ENCODE data around the gene SH3RF3.

SH3RF3 gene

DNA sequence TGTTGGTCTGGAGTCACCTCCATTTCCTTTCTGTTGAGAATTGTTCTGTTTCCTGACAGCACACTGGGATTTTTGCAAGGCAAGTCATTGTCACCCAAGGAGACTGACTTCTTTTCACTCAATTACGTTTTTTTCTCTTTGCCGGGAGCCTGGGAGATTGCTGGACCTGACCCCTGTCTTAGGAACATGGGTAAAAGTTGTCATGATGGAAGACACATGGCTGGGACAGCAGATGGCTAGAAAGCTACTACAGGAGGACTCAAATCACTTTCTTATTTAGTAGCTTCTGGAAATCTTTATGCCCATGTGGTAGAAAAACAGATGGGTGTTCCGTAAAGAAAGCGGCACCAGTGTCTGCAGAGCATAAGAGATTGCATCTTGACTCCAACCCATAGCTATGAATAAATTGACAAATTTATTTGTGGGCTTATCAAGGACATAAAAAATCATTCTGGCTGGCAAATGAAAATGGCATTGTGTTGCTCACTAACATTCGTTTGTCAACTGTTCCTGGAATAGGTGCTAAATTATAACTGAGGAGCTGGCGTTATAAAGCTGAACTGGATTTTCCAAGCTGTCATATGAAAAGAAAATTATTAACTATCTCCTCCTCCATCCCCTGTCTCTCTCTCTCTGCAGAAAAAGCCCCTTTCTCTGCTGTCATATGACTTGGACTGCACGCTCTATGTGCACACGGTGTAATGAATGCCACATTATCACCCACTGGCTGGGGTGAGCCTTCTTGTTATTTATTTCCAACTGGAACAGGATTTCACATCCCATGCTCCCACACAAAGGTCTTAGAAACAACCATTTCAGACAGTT is 159.8 kb downstream of the SH3RF3 start:
- no peak for DNase-seq (ENCODE audit: low read depth)

DNA sequence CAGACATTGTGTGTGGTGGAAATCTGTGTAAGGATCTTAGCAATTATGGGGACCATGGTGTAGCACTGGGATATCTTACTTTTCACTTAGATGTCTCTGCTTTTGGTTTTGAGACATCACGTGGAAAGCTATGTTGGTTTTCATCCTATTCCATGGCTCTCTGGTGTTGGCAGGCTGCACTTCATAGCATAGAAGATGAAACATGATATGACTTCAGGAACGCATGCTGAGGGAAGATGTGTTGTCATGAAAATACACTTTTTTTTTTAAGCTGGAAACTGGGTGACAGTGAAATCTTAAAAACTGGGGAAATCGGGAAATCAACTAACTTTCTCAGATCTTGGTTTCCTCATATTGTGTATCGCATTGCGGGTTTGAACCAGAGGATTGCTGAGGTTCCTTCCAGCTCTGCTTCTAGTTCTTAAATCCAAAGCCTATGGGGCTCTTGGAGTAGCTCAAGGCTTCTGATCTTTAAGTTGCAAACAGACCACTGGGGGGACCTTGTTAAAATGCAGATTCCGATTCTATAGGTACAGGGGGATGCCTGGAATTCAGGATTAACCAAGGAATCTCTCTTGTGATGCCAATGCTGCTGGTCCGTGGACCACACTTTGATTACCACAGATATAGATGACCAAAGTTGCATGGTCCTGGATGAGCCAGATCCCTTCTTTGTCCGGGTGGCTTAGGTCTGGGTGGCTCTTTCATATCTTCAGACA is 160.7 kb downstream of the SH3RF3 start:
- DNase-seq (ENCODE audit: low read depth) = no peak

DNA sequence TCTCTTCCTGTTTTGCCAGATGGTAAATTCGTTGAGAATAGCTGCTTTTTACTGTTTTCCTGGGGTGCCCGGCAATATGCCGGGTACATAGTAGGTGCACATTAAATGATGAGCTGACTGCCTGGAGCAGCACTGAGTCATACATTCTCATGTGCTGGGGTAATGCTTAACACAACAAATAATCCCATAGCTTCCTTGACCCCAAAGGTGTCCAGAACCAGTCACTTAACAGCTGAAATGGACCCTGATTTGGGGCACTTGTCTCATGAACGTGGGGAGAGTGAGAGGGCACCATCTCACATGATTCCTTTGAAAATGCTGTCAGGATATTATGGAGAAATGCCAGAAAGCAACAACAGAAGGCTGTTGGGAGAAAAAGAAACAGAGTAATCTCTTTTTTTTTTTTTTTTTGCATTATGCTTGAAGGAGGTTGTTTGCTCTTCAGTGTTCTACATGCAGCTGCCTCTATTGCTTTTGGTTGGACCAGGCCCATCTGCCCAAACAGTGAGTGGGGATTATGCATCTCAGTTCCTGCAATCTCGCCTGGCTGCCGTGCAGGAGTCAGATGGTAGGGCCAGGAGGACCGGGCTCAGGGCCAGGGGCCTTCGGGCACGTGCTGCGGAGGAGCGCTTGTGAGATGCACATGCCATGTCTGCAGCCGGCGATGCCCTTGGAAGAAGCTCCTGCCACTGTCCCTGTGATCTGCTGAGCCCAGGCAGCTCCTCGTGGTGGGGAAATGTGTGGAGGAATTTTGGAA is 162.1 kb downstream of the SH3RF3 start:
- no peak for DNase-seq (ENCODE audit: low read depth)

DNA sequence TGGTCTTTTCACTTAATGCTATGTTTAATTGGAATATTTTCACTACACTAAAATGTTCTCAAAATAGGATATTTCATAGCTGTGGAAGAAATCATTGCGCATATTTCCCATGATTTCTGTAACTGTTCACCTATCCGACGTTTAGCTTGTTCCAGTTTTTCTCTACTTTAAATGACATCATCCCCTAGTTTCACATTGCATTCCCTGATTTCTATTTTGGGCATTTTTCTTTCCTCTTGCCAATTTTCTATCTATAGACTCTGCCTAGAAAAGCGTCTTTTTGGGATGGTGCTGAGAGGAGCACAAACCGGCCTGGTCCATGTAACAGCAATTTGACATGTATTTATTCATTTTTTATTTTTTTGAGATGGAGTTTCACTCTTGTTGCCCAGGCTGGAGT is 163.4 kb downstream of the SH3RF3 start:
- no peak for DNase-seq (ENCODE audit: low read depth)

DNA sequence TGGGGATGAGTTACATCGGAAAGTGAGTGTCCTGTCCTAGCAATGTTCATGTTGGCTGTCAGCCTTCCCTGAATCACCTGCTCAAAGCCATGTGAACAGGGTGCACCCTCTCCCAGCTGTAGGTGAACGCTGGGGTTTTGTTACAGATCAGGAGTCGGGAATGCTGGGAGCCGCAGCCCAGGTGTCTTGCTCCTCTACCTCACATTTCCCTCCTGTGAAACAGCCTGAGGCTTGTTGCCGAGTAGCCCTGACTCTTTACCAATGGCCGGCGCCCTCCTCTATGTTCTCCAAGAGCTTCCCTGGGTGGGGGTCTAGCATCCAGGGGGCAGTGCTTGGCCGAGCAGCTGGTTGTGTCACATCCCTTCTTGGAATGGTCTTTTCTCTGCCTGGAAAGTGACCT is 164.7 kb downstream of the SH3RF3 start:
- no peak for DNase-seq (ENCODE audit: low read depth)

DNA sequence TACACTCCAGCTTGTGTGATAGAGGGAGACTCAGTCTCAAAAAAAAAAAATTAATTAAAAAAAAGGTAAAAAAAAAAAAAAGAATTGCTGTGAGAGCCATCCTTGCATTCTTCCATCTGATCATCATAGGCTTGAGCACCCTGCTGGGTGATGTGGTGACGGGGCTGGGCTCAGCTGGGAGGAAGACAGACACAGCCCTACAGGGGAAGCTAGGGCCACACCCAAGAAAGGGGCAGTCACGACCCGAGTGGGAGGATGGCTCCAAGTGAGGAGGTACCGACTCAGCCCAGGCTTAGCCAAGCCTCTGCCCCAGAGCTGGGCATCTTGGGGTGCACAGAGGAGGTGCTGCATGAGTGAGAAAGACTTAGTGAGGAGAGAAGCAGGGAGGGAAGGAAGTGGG is 165.5 kb downstream of the SH3RF3 start:
- DNase-seq (ENCODE audit: low read depth) = no peak

DNA sequence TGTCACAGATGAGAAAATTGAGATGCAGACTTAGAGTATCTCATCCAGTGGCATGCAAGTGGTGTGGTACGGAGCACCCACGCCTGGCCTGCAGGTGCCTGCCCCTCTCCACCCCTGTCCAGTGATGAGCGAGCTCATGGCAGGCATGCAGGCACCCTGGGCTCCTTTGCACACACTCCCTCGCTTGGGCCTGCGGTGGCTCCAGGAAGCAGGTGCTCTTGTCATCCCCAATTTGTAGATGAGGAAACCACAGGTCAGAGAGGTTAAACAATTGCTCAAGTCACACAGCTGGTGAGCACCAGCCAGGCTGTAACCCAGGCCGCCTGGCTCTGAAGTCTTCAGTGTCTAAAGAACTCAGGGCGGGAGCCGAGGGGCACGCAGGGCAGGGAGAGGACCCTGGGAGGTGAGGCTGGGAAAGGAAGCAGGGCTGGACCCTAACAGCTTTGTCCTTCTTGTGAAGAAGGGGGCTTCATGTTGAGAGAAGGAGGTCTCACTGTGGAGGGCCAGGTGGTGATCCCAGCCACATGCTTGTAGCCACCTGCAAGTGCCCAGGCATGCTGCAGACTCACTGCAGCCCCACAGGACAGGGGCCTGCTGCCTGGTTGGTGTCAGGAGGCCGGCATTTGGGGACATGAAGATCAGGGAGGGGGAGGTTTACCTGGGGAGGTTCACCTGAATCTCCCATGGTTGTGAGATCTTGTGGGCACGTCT is 166.2 kb downstream of the SH3RF3 start:
- no peak for DNase-seq (ENCODE audit: low read depth)

DNA sequence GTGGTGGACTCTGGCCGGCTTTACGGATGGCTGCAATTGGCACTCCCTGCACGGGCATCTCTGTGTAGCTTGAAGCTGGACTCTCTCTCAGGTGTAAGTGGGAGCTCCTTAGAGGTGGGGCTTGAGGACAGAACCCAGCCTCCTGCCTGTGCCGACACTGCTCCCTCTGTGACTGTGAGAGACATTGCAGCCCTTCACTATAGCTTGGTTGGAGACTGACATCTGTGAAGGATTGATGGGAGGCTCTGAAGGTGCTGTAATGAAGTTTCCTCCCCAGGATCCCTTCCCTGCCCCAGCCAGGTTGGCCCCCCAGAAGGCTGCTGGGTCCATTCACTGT is 166.7 kb downstream of the SH3RF3 start:
- no peak for DNase-seq (ENCODE audit: low read depth)

DNA sequence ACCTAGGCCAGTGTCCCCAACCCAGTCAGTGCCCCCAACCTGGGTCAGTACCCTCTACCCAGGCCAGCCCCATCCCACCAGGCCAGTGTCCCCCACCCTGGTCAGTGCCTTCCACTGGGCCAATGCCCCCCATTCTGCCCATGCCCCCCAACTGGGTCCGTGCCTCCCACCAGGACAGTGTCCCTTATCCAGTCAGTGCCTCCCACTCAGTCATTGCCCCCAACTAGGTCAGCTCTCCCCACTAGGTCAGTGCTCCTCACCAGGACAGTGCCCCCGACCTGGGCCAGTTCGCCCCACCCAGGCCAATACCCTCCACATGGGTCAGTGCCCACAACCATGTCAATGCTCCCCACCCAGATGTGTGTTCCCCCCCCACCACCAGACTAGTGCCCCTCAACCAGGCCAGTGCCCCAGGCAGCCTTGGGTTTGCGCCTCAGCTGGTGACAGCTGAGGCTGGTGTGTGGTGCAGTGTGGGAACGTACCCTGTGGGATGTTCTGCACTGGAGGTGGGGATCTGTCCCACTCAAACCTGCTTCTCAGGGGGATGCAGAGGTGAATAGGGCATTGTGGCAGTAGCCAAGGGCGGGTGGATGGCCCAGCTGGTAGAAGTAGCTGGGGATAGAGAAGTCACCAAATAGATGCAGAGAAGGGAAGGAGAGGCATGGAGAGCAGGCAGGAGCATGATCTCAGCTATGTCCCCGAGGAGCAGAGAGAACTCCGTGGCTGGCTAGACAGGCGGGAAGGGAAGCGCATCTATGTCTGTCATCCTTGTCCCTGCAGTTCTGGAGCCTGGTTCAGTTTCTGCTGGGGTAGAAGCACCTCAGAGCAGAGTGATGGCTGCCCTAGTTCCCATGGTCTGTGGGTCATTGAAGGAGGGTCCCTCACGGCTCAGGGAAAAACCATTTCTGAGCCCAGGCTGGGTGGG is 168.8 kb downstream of the SH3RF3 start:
- DNase-seq (ENCODE audit: low read depth) = no peak

DNA sequence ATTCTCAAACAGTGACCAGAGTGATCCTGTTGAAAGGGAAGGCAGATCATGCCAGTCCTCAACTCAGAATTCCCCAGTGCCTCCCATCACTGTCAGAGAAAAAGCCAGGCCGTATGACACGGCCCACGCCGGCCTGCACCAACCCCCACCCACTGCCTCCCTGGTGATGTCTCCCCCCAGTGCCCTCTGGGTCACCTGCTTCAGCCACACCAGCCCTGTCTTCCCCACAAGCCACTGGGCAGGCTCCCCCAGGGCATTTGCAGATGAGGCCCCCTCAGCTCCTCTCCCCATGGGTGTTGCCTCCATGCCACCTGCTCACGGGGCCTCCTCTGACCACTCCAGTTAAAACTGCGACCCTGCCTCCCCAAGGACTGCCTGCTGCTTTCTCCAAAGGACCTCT is 169.8 kb downstream of the SH3RF3 start:
- DNase-seq (ENCODE audit: low read depth) = no peak

DNA sequence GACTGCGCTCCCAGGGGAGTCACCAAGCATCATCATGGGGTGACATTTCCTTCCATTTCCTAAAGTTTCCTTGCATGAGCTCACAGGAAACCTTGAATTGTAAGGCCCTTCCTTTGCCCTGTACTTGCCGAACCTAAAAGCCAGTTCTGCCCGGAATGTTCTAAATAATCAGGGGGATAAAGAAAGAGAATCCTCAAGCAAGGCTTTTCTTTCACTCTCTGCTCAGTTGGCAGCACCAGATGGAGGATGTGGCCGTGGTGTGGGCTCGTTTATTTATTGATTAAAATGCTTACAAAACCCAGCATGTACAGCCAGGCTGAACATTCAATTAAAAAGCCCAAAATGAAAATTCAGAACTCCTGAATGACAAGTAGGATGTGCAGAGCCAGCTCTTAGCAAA is 170.5 kb downstream of the SH3RF3 start:
- DNase-seq (ENCODE audit: low read depth) = no peak

DNA sequence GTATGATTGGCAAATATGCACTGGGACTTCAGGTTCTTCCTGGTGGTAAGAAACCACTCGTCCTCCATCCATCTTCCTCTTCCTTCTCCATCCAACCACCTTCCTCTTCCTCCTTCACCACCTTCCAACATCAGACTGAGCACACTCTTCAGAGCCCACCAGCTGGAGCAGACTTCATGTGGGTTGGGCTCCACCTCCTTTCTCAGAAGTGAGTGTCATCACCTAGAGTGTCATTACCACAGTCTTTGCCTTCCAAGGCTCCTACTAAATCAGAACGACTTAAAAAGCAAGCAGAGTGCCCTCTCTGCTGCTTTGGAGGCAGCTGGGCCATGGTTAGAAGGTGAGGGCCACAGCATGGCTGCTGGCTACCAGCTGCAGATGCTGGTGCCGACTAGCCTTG is 171.6 kb downstream of the SH3RF3 start:
- DNase-seq (ENCODE audit: low read depth) = no peak

DNA sequence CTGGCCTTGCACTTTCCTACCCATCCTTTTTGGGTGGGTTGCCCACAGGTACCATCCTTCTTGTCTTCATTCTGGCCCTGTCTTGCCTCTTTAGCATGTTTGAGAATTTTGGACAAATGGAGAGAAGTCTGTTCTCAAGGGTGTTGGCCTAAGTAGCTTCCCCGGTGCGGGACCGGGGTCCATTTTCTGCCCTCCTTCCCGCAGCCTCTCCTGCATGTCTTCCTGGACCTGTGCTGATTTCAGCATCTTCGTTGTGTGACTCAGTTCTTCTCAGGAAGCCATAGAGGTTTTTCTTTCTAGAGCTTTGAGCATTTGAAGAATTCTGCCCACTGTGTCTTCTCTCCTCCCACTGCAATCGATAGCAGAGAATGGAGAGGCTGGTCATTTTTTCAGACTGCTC is 172.7 kb downstream of the SH3RF3 start:
- DNase-seq (ENCODE audit: low read depth) = no peak

DNA sequence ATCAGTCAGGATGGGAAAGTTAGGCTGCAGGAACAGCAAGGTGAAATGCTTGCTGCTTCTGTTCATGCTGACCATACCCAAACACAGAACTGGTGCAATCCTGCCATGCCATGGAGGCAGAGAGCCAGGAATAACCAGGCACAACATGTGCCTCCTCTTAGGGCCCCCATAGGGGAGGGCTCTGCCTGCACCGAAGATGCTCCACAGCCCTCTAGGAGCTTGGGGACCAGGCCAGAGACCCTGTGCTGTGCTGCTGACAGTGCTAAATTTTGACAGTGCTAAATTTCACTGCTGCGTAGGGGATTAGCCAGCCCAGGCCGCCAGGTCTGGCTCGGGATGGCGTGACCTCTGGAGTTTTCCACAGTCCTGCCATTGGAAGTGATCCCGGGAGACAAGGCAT is 173.3 kb downstream of the SH3RF3 start:
- DNase-seq (ENCODE audit: low read depth) = no peak

DNA sequence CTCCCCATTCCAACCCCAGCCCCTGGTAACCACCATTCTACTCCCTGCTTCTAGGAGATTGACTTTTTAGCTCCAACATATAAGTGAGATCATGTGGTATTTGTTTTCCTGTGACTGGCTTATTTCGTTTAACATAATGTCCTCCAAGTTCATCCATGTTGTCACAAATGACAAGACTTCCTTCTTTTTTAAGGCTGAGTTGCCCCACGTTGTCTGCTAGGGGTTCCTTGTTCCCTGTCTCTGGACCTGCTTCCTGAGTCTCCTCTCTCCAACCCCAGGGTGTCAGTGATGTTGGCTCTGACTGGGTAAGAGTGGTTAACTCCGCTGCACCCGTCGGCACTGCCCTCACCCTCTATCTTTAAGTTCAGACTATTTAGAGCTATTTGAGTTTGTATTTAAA is 175.2 kb downstream of the SH3RF3 start:
- no peak for DNase-seq (ENCODE audit: low read depth)

DNA sequence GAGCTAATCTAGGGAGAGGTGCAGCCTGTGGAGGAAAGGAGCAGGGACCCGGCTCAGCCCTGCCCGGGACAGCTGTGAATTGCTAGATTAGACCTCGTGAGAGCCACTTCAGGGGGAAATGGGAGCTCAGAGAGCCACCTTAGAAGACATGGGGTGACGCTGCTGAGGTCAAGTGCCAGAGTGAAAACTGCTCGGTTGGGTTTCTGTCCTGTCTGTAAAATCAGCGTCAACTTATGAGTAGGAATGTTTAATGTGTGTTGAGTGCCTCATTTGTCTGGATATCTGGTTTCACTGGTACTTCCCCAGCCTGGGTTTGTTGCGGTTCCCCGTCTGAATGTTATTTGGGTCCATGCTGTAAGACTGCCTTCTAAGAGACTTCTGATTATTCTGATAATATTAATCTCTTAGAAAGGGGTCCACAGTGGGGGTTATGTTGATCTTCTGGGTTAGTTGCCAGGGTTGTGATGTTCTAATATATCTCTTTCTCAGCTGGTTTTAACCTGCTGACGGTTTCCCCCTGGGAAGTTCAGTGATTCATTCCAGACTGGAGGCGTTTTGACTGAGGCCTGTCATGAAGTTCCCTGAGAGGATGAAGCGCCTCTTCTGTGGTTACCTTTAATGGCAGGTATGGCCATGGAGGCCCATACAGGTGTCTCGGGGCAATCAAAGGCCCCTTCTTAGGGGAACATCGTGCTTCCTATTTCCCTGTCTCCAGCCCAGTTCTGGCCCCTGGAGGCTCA is 175.9 kb downstream of the SH3RF3 start:
- DNase-seq (ENCODE audit: low read depth) = no peak

DNA sequence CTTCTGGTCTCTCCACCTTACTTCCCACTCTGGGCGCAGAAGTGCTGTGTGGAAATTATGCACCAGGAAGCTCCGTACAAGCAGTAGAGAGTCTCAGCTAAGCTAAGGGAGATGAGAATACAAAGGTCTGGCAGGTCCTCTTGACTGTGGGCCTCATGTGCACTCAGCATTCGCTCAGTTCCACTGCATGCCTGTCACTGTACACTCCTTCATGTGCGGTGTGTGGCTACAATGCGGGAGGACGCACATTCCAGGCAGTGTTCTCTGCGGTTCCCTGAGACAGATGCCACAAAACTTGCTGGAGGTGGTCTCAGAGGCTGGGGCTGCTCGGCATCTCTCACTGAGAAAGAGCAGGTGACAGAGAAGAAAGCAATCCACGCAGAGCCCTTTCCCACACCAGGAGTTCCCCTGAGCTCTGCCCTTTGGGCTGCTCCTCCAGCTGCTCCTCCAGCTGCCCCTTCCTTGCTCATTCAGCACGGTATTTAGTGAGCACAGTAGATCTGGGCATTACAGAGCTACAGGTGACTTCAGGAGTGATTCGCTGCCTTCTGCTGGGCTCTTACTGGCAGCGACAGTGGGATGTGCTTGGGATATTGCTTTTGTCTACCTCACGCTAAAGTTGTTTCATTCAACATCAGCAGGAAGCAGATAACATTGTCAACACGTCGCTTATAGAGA is 176.6 kb downstream of the SH3RF3 start:
- DNase-seq (ENCODE audit: low read depth) = no peak

DNA sequence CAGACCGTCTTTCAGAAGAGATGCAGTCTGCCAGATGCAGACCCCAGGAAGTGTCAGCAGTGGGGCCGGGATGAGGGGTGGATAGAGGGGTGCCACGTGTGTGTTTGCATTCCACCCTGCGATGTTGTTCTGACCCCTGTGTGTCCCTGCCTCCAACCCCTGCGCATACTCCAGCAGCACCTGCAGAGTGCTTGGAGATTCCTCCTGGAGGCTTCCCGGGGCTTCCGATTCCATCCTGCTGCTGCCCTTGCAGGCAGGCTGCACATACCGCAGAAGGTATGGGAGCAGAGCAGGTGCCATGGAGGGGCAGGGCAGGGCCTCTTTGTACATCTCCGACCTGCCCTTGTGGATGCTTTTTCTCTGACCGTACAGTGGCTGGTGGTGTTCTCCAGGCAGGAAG is 177.2 kb downstream of the SH3RF3 start:
- DNase-seq (ENCODE audit: low read depth) = no peak

DNA sequence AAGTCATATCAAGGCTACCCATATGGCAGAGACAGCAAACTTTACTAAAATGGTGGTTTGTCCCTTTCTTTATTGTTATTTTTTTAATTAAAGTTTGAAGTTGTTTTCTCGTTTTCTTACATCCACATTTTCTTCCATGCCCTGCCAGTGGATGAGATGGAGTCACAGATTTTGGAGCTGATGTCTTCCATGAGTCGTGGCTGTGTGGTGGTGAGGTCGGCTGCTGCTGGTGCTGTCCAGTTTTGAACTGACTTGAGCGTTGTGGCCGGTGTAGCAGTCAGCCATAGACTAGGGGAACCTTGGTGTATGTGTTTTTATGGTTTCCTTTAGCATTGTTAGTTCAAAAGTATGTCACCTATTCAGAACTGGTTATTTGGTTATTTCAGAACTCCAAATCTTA is 182.8 kb downstream of the SH3RF3 start:
- no peak for DNase-seq (ENCODE audit: low read depth)

DNA sequence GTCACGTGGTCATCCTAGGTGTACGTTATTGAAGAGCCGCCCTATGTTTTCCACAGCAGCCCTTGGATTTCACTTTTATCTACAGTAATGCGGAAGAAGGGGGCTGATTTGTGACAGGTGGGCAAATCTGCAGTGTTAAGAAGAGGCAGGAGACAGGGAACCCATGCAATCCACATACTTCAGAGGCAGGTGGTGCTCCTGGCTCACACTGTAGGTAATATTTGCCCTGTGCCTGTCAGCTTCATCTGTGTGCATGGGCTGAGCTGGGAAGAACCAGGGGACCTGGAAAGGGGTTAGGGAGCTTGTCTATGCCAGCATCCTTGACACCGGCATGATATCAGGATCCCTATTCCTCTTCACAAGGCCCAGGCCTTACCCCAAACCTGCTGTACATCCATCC is 183.9 kb downstream of the SH3RF3 start:
- no peak for DNase-seq (ENCODE audit: low read depth)

Measured in stromal cell of bone marrow (primary cell).